HG02973 (cell line): Measurements from ENCODE around the gene RGS16.
"Not testable (repeated sequence)": the region's sequence is repeated elsewhere in the genome, so short reads cannot be mapped to it uniquely, and the experiment has no call there.

Source experiments
- ATAC-seq: cut with Tn5 transposase; IDR thresholded peaks from one replicate; pipeline ENCODE4 v1.9.1; 2021; ENCODE audit warnings: moderate library complexity; ENCODE audit not compliant: unreplicated experiment

RGS16 gene

GRCh38 chr1:182604175-182605164, at the start of gene RGS16:
RGS16 (minus strand) TSS chr1:182604389; CDS start chr1:182604259, 130 bp downstream.
- ATAC-seq, result peak; percentile 84

DNA sequence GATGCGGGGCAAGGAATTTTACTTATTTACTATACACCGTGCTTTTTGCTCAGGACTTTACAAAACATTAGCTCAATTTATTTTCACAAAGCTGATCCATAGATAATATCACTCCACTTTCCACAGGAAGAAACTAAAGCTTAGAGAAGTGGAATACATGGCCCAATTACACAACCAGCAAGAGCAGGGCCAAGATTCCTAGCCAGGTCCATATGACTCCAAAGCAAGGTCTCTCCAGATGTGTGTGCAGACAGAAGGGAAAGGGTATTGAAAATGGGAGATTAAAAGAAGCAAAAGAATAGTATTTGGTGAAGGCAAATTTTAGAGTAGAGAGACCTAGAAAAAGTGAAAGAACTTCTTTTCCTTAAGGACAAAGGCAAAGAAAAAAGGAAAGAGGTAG, 49.8 kb upstream of the RGS16 start:
- no peak for ATAC-seq

- no peak for ATAC-seq
Measured at GRCh38 chr1:182652933-182653332, 48.7 kb upstream of the RGS16 start.

GRCh38 chr1:182651339-182651724, 47.1 kb upstream of the RGS16 start:
- ATAC-seq, result no peak

- ATAC-seq, result no peak
Measured at GRCh38 chr1:182650678-182651338, 46.6 kb upstream of the RGS16 start.

DNA sequence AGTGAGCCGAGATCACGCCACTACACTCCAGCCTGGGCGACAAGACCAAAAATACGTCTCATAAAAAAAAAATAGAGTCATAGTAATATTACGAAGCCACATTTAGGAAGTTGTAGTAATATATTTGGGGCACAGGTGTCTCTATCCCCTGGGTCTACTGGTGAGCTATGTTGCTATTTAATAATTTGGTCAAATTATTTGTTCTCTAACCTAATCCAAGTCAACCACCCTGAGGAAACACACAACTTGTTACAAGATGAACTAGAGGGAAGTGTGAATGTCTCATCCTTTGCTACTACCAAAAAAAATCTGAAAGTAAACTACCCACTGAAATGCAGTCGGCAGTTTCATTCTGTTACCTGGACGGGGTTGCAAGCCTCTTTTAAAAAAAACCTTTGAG, 44.9 kb upstream of the RGS16 start:
- ATAC-seq, result peak; percentile 47

GRCh38 chr1:182646739-182647138, 42.5 kb upstream of the RGS16 start:
- ATAC-seq, result no peak

GRCh38 chr1:182644886-182645285, 40.7 kb upstream of the RGS16 start:
- no peak for ATAC-seq

GRCh38 chr1:182643699-182644098, 39.5 kb upstream of the RGS16 start:
- no peak for ATAC-seq

DNA sequence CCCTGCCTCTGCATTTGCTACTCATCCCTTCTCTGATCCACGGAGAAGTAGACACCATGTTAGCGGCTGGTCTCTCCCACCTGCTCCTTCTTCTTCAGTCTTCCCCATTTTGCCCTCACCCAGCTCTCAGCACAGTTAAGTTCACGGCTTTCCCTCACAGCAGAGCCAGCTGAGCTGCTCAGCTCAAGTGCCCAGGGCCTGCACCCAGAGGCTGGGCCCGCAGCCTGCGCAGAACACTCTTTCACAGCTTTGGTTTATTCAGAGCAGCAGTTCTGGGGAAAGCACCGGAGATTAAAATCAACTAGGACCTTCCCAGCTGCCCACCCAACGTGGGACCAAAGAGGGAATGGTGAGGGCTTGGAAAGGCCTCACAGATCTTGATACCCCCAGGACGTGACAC, 38.3 kb upstream of the RGS16 start:
- no peak for ATAC-seq

GRCh38 chr1:182641561-182641960, 37.4 kb upstream of the RGS16 start:
- ATAC-seq, result no peak

GRCh38 chr1:182639330-182639729, 35.1 kb upstream of the RGS16 start:
- ATAC-seq, result no peak

DNA sequence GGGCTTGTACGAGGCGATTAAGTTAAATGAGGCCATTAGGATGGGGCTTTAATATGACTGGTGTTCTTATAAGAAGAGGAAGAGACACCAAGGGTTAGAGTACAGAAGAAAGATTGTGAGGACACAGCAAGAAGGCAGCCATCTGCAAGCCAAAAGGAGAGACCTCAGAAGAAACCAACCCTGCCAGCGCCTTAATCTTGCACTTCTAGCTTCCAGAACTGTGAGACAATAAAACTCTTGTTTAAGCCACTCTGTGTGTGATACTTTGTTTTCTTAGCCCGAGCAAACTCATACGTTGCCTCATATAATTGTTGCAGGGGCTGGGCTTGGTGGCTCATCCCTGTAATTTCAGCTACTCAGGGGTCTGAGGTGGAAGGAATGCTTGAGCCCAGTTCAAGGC, 33.6 kb upstream of the RGS16 start:
- no peak for ATAC-seq

DNA sequence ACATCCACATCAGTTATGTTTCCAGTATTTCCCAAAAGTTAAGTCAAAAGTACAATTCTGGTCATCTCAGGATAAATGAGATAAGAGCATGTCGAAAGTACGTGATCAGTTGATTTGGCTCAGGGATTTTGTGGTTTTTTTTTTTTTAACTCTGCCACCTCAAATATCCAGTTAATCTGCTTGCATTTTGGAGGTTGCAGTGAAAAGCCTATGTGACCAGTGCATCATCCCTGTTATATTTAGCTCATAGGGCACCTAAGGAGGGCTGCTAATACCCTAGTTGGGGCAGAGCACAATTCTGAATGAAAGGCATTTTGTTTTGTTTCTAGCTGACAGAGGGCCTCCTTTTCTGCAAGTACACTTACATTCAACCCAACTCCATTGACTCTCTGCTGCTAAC, 31.7 kb upstream of the RGS16 start:
- ATAC-seq, result no peak

DNA sequence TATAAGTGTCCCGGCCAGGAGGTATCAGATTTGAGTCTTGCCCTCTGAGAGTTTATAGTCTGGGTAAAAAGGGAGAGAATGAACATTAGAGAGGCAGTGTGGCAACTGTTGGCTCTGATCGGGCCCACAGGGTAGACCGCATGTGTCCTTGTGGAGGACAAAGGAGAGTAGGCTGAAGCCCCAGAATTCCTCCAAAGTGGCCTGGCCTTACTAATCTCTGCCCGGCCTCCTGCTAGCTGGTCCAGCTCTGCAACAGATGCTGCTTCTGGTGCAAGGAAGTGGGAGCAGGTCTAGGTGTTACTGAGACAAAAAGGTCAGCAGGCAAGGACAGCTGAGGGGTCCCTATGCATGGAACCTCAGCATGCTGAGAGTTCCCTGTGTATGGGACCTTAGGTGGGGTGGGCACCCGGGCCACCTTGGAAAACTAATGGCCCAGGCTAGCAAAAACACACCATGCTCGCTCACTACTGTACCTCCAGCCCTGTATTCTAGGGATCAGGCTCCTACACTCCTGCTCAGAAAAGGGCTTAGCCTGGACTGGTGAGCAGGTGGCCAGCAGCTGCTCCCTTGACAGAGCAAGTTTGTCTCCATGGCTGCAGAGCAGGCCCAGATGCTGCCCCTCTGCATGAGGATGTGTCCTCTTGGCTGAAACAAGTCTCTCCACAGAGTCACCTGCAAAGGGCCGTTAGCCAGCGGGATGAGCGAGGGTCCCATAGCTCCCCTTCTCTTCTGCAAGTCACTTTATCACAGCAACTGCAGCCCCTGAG, 30.3 kb upstream of the RGS16 start:
- no peak for ATAC-seq

- ATAC-seq, result no peak
Measured at GRCh38 chr1:182633657-182634281, 29.6 kb upstream of the RGS16 start.

GRCh38 chr1:182633031-182633430, 28.8 kb upstream of the RGS16 start:
- ATAC-seq, result no peak

- ATAC-seq, result not testable (repeated sequence)
Measured at GRCh38 chr1:182632441-182632857, 28.3 kb upstream of the RGS16 start.

DNA sequence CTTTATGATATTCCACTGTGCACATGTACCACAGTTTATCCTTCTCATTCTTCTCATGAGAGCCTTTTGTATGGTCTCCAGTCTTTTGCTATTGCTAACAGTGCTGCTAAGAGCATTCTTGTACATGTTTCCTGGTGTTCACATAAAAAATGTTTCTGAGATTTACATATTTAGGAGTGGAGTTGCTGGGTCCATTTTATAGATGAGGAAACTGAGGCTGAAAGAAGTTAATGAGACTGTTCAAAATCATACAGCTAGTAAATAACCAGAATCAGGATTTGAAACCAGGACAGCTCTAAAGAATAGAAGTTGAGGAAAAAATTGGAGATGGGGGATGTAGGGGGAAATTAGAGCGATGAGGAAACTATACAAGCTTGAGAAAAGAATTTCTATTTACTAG, 27.8 kb upstream of the RGS16 start:
- ATAC-seq, result no peak

DNA sequence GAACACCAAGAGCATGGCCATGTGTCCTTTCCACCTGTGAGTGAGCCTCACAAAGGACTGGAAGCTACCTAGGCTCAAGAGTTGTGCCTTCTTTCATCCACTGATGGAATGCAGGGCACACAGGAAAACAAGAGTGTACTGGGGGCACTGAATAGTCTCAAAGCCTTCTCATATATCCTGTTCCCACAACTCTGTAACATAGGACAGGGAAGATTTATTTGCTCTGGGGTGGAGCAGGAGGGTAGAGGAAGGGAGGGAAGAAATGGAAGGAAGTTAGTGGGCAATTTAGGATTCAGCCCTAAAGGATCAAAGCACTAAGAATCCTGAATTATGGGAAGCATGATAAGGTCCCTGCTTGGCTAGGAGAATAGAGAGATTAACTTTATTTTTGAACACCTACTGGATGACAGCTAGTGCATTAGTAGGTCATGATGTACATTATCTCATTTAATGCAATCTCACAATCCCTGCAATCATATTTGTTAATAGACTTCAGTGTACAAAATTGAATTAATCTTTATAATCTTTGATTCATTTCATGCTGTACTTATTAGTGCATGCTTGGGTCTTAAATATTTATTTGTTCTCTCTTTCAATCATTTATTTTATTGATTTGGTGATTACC, 27.0 kb upstream of the RGS16 start:
- no peak for ATAC-seq
